HG03280 (cell line): ENCODE results near the gene SORCS2.
"Not testable (repeated sequence)": the region's sequence is repeated elsewhere in the genome, so short reads cannot be mapped to it uniquely, and the experiment has no call there.

Experiments
- ATAC-seq: cut with Tn5 transposase; IDR thresholded peaks from one replicate; pipeline ENCODE4 v1.9.1; 2021; ENCODE audit warnings: mild to moderate bottlenecking, moderate library complexity; ENCODE audit not compliant: unreplicated experiment

The SORCS2 gene

DNA sequence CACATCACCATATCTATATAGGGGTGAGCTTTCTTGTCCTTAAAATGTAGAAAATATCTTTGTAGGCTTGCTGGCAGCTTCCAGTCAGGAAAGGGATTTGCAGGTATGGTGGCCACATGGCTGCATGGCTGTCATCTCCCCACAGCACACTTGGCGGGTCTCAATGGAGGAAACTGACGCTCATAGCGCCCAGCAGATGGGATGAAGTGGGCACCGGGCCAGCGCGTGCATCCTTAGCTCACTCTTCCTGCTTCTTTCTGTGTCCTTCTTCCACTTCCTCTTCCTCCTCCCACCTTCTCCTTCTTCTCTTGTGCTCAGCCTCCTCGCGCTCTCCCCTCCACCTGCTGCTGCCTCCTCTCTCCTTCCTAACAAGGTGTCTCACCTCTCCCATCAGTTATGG is 398.6 kb downstream of the SORCS2 start:
- no peak for ATAC-seq

- no peak for ATAC-seq
Observed at GRCh38 chr4:7591409-7592053, 399.2 kb downstream of the SORCS2 start.

DNA sequence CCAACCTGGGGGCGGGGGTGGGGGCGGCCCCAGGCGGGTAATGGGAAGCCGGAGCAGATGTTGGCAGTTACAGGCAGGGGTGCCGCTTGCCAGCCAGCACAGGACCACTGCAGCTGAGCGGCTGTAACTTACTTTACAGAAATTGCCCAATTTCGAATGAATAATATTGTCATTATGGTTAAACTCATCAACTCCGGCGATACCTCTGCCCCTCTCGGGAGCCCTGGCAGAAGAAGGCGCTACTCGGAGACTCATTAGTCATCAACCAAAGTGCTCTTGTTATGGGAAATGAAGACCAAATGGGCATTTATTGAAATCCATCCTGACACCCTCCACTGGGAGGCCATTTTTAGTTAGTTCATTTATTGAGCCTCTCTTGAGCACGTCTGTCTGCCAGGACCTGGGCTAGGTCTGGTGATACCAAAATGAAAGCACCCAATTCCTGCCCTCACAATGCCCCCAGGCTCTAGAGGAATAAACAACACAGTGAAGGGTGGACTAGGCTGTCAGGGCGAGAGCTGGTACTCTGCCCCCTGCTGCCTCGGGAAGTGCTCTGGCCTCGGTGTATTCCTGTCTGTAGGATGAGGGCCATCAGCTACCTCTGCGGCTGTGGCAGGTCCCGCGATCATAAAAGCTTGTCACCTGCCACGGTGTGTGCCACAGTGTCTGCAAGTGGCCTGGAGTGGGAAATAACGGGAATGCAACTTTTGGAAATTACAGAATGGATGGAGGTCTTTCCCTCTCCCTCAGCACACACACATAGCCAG is 401.5 kb downstream of the SORCS2 start:
- ATAC-seq = no peak

- ATAC-seq = no peak
Observed at GRCh38 chr4:7595934-7596461, 403.7 kb downstream of the SORCS2 start.

- no peak for ATAC-seq
Observed at GRCh38 chr4:7596918-7597606, 404.7 kb downstream of the SORCS2 start.

- ATAC-seq = no peak
Observed at GRCh38 chr4:7598939-7599790, 406.8 kb downstream of the SORCS2 start.

- no peak for ATAC-seq
Observed at GRCh38 chr4:7600247-7600646, 407.9 kb downstream of the SORCS2 start.

- not testable (repeated sequence) for ATAC-seq
Observed at GRCh38 chr4:7602166-7602565, 409.8 kb downstream of the SORCS2 start.

GRCh38 chr4:7607156-7607910 is 415.0 kb downstream of the SORCS2 start:
- ATAC-seq = no peak

DNA sequence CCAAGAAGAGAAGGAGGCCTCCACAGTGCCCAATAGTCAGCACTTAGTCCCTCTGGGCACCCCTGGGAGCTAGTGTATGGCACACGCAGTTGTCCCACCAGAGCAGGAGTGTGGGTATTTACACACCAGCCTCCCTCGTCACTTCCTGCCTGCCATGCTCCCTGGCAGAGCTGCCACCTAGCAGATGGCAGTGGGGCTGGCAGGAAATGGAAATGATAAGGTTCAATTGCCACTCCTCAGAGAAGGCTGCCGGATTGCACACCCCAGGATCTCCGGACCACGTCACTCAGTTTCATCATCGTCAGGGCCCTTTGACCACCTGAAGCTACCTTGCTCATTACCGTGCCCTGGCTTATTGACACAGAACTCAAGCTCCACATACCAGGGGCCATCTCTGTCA is 415.7 kb downstream of the SORCS2 start:
- ATAC-seq = no peak

DNA sequence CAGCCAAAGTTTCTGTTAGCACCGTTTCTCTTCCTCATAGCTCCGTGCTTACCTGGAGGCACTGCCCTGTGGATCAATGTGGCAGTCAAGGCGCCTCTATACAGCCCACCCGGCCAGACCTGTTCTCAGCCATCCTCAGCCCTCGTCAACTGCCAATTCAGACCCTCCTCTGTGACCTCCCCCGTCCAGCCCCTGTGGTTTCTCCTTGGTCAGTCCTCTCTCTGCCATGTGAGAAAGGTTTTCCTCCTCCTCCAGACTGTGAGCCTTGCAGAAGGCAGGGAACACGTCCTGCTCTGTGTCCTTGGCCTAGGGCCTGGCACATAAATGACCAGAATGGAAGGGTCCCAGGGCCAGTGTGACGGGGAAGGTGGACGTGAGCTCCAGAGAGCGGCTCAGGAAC is 417.0 kb downstream of the SORCS2 start:
- ATAC-seq = no peak

DNA sequence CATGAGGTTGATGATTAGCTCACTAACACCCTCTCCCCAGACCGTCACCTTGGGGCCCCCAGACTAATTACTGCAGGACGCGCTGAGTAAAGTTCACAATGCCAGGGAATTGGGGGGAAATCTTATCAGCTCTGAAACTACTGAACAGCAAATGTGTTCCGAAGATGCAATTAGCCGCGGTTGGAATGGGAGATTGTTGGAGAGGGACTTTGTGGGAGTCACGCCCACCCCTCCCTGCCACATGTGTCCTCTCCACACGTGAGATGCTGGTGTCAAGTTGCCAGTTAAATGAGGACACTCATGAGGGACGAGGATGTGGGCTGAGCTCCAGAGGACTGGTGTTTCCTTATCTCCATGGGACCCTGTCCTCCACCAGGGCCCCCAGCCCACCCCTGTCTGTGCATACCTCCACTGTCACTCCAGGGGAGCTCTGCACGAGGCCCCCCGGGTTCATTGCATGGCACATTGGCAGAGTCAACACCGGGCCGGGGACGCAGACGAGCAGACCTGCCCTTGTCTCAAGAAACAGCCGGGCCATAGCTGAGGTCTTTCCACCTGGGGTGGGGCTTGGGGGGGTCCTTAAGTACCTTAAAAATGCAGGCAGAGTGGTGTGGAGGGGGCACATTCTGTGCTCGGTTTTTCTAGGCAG is 417.8 kb downstream of the SORCS2 start:
- no peak for ATAC-seq

DNA sequence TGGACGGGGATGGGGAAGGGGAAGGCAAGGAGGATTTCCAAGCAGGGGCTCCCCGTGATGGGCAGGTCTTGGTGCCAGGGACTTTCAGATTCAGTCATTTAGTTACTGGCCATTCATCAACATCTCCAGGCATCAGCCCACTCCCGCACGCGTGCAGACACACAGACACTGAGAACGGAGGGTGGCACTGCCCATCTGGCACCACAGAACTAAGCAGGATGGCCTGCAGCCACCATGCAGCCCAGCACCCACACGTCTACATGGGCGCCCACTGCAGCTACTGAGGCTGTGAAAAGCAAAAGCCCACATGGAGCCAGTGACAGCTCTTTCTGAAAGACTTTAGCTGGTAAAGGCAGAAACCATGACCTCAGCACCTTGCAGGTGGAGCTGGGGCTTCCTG is 418.5 kb downstream of the SORCS2 start:
- ATAC-seq = no peak

- no peak for ATAC-seq
Observed at GRCh38 chr4:7612311-7612897, 420.1 kb downstream of the SORCS2 start.

DNA sequence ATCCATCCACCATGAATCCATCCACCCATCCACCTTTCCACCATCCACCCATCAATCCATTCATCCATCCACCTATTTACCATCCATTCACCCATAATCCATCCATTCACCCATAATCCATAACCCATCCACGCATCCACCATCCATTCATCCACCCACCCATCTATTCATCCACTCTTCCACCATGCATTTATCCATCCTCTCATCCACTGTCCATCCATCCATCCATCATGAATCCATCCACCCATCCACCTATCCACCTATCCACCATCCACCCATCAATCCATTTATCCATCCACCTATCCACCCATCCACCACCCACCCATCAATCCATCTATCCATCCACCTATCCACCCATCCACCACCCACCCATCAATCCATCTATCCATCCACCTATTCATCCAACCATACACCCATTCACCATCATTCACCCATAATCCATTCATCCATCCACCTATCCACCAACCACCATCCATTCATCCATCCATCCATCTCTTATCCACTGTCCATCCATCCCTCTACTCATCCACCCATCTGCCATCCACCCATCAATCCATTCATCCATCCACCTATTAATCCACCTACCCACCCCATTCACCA is 422.1 kb downstream of the SORCS2 start:
- no peak for ATAC-seq

GRCh38 chr4:7616193-7616592 is 423.9 kb downstream of the SORCS2 start:
- no peak for ATAC-seq

DNA sequence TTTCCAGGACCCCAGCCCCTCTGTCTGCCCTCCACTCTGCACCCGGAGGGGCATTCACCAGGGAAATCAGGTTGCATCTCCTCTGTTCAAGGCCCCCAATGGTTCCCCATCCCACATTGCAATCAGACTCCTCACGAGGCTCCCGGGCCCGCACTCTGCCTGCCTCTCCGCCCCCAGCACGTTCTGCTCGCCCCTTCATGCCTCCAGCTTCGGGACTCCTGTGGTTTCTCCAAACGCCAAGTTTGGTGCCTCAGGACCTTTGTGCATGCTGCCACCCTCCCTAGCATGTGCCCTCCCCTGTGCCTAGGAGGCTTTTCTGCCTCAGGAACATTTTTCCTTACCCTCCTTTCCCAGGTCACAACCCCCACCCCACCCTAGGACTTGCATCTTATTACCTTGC is 426.0 kb downstream of the SORCS2 start:
- ATAC-seq = no peak

GRCh38 chr4:7620086-7620813 is 427.9 kb downstream of the SORCS2 start:
- no peak for ATAC-seq
